ENCODE results near the gene TEX22.
"Not testable (repeated sequence)": the region's sequence is repeated elsewhere in the genome, so short reads cannot be mapped to it uniquely, and the experiment has no call there.

The TEX22 gene, protein sequence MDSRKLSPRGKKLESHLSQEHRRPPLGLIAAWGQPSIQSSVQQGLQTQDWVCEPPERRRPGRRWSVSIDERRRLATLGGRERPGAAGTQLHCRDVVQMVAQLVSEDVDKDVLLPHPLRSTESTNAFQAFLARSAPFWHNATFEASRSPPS

DNA sequence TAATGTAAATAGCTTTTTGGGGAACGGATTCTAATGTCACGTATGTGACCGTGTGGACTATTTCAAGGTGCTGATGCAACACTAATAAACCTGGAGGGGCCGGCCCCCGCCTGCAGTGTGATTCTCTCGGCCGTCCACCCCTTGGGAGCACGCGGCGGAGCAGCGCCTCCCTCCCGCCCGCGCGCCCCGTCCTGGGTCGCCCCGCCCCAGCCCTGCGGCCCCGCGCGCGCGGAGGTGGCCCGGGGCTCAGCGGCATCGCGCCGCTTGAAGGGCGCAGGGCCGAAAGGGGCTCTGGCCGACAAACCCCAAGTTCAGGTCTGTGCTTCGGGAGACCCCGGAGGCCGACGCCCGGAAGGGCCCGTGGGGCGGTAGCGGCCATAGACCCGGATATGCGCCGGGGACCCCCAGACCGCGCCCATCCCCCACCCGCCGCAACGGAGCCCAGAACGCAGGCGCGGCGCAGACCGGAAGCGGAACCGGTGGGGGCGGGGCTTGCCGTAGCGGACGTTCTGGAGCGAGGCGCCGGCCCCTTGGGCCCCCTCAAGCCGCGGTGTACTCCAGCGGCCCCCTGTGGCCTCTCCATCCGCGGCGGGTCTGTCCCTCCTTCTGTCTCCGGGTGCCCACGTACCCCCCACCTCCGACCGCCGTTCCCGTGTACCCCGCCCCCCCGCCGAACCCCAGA lies at the start of gene TEX22:
Gene TEX22 (plus strand): TSS at position 495 of the 682 bp plus-strand sequence. CDS start 803 bp downstream, outside the sequence.
- DNase-seq (ENCODE audit: low read depth in 2 of 2) = peak; percentile 89 to 91

DNA sequence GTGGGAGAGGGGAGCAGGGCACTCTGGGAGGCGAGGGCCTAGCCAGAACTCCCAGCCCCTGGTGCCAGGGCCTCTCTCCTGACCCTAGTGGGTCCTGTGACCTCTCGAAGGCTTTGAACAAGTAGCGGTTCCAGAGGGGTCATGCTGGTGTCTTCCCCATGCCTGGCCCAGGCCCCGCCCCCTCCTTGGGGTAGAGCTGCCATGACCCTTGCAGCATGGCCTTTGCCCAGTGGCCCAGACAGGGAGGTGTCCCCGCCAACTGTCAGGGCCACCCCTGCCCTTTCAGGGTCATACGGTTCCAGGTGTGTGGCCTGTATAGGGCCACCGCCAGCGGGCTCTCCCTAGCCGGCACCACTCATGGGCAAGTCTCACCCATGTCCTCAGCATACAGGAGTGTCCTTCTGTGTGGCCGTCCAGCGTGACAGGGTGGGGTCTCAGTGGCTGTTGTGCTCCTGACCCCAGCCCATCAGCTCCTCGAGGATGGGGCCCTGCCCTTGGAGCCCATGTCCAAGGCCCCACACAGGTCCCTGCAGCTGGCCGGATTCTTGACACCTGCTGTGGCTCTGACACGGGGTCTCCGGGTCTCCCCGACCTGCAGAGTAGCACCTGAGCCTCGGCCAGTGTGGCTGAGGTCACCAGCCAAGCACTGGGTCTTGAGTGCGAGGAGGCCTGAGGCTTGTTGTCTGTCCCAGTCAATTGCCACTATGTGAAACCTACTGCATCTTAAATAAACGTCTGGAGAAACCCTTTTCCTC lies 49.2 kb upstream of the TEX22 start:
- no peak for DNase-seq (ENCODE audit: low read depth in 2 of 2)

DNA sequence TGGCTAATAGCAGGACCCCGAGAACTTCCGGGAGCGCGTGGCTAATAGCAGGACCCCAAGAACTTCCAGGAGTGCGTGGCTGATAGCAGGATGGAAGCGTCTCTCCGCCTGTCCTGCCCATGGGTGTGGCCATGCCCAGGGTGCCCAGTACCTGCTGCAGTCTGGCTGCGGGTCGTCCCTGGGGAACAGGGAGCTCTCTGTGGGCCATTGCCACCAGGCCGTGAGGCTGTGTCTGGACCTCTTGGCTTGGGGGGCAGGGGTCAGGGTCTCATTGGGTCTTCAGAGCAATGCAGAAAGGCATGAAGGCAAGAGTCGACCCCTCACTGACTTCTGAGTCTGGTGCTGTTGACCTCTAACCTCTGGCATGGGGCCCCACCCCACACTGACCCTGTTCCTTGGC lies 48.3 kb upstream of the TEX22 start:
- no peak for DNase-seq (ENCODE audit: low read depth in 2 of 2)

GRCh38 chr14:105350450-105351244 lies 47.7 kb upstream of the TEX22 start:
- DNase-seq (ENCODE audit: low read depth in 2 of 2) = no peak

DNA sequence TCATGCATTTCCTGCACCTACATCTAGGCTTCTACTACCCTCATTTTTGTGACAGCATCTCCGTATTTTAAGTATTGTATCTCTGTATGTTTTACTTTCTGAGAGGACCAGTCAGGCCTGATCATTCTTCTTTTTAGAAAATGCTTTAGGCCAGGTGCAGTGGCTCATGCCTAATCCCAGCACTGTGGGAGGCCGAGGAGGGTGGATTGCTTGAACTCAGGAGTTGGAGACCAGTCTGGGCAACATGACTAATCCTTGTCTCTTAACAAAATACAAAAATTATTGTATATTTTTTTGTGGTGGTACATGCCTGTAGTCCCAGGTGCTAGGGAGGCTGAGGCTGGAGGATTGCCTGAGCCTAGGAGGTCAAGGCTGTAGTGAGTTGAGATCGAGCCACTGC lies 46.9 kb upstream of the TEX22 start:
- no peak for DNase-seq (ENCODE audit: low read depth in 2 of 2)

GRCh38 chr14:105351920-105352851 lies 46.2 kb upstream of the TEX22 start:
- DNase-seq (ENCODE audit: low read depth in 2 of 2) = peak; percentile 68 to 72

- no peak for DNase-seq (ENCODE audit: low read depth in 2 of 2)
Observed at GRCh38 chr14:105353136-105353535, 45.2 kb upstream of the TEX22 start.

GRCh38 chr14:105354541-105354940 lies 43.8 kb upstream of the TEX22 start:
- DNase-seq (ENCODE audit: low read depth in 2 of 2) = no peak

DNA sequence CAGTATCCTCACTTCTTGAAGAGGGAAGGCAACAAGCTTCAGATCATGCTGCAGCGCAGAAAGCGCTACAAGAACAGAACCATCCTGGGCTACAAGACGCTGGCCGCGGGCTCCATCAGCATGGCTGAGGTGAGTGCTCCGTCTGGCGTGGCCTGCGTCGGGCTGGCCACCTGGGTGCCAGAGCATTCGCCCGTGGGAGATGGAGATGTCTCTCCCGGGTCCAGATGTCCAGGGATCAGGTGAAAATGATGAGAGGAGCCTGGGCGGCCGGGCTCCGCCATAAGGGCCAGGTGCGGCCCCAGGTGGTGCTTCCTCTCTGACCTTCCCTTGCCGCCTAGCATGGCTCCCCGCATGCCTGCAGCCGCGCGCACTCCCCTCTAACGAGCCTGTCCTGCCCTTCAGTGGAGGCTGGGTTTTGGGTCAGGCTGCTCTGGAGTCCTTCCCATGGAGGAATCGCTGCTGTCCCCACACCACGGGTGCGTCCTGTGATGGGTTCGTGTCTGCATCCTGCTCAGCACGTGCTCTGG lies 43.2 kb upstream of the TEX22 start:
- DNase-seq (ENCODE audit: low read depth in 2 of 2) = no peak

DNA sequence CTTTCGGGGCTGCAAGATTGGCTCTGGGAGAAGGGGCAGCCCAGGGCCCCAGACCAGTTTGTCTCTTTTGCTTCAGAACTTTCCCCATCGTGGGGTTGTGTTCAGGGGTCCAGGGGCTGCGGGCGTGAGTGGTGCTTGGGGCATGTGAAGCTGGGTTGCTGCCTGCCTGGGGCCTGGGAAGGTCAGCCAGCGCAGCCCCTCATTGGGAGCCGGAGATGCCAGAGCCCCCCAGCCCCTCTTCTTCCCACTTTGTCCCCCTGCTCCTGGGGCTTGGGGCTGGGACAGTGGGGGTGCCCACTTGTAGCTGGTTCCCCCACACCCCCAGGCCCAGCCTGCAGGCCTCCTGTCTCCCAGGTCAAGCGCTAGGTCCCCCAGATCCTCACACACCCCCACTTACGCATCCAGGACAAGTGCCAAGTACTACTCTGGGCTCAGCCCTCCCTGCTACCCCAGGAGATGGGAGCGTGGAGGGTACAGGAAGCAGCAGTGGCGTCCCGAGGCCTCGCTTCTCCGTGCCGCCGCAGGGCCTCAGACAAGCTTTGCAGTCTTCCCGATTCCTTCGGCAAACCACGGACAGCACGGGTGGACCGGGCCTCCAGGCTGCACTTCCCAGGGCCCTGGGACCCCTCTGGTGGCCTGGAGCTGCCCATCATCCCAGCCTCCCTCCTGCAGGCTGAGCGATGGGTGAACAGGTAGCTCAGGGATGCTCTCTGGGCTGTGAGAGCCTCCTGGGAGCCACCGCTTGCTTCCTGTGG lies 42.3 kb upstream of the TEX22 start:
- DNase-seq (ENCODE audit: low read depth in 2 of 2) = no peak

GRCh38 chr14:105356927-105357326 lies 41.4 kb upstream of the TEX22 start:
- DNase-seq (ENCODE audit: low read depth in 2 of 2) = no peak

DNA sequence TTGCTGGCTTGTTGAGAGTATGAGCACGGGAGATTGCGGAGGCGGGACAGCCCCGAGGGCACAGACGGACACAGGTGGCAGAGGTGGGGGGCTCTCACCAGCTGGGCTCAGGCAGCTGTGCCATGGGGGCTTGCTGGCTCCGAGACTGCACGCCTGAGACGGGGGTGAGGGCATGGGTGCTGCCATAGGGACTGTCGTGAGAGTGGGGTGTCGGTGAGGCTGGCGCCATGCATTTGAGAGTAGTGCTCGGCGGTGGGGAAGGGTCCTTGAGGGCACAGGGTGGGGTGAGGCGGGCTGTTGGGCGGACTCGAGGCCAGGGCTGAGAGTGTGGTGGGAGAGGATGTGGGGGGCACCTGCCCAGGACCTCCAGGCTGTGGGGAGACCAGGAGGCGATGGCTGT lies 40.7 kb upstream of the TEX22 start:
- no peak for DNase-seq (ENCODE audit: low read depth in 2 of 2)

GRCh38 chr14:105358140-105358846 lies 40.0 kb upstream of the TEX22 start:
- DNase-seq (ENCODE audit: low read depth in 2 of 2) = no peak

- DNase-seq (ENCODE audit: low read depth in 2 of 2) = no peak
Observed at GRCh38 chr14:105358943-105359342, 39.4 kb upstream of the TEX22 start.

DNA sequence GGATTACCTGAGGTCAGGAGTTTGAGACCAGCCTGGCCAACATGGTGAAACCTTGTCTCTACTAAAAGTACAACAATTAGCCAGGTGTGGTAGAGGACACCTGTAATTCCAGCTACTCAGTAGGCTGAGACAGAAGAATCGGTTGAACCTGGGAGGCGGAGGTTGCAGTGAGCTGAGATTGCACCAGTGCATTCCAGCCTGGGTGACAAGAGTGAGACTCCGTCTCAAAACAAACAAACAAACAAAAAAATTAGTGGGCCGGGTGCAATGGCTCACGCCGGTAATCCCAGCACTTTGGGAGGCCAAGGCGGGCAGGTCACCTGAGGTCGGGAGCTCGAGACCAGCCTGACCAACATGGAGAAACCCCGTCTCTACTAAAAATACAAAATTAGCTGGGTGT lies 36.9 kb upstream of the TEX22 start:
- DNase-seq (ENCODE audit: low read depth in 2 of 2) = not testable (repeated sequence)

DNA sequence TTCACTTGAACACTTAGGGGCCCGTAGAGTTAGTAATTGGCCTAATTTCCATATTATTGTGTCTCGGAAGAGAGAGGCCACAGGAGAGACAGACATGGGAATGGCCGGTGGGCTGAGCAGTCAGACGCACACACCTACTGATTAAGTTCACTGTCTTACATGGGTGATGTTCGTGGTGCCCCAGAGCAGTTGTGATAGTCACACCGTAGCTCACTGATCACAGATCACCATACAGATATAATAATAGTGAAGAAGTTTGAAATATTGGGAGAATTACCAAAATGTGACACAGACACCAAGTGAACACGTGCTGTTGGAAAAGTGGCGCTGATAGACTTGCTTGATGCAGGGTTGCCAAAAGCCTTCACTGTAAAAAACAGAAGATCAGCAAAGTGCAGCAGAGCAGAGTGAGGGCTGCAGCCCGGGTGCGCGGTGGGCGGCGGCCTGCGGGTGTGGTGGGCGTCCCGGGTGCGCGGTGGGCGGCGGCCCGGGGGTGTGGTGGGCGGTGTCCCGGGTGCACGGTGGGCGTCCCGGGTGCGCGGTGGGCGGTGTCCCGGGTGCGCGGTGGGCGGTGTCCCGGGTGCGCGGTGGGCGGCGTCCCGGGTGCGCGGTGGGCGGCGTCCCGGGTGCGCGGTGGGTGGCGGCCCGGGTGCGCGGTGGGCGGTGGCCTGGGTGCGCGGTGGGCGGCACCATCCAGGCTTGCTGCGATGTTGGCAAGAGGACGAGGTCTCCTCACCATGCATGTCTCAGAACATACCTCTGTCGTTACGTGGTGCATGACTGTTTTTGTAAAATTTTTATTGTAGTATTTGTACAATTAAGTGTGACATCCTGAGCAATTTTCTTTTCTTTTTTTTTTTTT lies 34.3 kb upstream of the TEX22 start:
- DNase-seq (ENCODE audit: low read depth in 2 of 2) = peak in 1 of 2 donors; percentile 18

DNA sequence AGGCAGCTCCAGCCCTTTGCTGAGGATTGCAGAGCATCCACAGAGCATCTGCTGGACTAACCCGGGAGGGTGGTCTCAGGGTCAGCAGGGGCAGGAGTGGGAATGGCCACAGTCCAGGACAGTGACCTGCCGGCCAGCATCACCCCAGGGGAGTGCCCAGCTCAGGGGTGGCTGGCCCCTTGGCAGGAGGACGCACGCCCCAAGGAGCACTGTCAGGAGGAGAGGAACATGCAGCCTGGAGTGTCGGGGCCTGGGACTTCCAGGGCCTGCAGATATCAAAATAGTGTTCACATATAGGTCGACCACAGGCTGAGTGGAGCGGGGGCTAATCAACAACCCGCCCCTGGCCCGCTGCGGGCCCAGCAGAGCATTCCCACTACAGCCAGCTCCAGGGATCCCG lies 33.2 kb upstream of the TEX22 start:
- DNase-seq (ENCODE audit: low read depth in 2 of 2) = no peak

DNA sequence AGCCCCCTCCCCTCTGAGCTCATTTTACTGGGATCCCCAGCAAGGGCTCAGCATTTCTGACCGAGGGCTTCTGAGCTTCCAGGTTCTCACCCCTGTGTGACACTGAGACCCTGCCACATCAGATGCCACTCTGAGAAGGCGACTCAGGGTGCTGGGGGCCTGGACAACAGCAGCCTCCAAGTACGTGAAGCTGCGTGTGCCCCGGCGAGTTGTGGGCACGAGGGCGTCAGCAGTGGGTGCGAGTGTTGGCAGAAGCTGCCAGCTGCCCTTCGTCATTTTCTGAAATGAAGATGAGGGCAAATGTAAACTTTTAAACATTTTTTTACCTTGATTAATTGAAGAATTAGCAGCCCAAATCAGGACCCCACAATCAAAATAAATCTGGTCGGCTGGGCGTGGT lies 32.7 kb upstream of the TEX22 start:
- no peak for DNase-seq (ENCODE audit: low read depth in 2 of 2)
